Right lung (tissue), 5 donors: ENCODE measurements around the gene PDCD1. TPM values are rescaled to one million over a fixed set of nuclear protein-coding genes. Genes with fewer than 3 reads are reported as not detected.
"Not testable (repeated sequence)": the region's sequence is repeated elsewhere in the genome, so short reads cannot be mapped to it uniquely, and the experiment has no call there.

Source experiments
- DNase-seq, 2 donors: peaks; one replicate each; pipeline ENCODE4 v3.0.0-alpha.2; 2013
- polyA plus RNA-seq, 5 donors: library from polyadenylated mRNA; unstranded; fragments of 120-200 nt; gene quantifications; one replicate each; pipeline versions ENCODE4 v1.2.1 to v1.2.3, GENCODE V29; 2013; ENCODE audit warnings: inconsistent platforms in 1 of 5, low replicate concordance in 1 of 5; ENCODE audit not compliant: insufficient read length in 5 of 5, insufficient read depth in 1 of 5

Gene PDCD1
- polyA plus RNA-seq, 5 donors = 0.17 to 0.46 (median 0.30) TPM

DNA sequence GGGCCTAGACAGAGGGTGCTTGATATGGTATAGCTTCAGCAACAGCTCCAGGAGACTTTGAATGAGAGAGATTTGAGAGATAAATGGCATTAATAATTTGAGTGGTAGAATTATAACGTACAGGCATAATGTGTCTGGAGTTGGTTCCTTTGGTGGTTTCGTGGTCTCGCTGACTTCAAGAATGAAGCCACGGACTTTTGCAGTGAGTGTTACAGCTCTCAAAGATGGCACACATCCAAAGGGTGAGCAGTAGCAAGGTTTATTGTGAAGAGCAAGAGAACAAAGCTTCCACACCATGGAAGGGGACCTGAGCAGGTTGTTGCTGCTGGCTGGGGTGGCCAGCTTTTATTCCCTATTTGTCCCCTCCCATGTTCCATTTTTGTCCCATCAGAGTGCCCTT, 23.1 kb downstream of the PDCD1 start:
- no peak for DNase-seq

DNA sequence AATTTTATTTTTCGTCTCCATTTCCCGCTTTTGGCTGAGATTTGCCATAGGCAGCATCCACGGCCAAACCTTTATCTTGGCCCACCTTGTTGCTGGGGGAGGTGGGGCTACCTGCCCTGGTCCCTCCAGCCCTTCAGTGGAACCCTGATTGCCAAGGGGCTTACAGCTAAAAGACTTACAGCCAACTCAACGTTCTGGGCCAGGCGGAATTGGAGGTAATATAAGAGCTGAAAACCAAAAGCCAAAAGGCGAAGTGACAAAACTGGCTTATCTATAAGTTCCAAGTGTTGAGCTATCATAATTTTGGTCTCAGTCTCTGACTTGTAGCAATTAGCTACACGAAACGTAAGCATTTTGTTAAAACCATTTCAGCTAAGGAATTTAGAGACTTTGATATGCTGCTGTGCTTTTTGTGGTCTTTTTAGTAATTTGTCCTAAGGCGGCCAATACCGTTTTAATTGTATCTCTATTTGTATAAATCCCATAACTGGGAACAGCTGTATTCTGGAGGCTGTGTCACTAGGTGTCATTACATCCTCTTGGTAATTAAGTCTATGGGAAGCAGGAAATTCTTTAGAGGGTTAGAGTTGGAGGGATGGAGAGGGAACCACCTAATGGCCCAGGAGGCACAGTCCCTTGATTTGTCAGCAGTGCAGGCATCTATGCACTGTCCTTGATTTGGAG, 24.0 kb downstream of the PDCD1 start:
- no peak for DNase-seq

DNA sequence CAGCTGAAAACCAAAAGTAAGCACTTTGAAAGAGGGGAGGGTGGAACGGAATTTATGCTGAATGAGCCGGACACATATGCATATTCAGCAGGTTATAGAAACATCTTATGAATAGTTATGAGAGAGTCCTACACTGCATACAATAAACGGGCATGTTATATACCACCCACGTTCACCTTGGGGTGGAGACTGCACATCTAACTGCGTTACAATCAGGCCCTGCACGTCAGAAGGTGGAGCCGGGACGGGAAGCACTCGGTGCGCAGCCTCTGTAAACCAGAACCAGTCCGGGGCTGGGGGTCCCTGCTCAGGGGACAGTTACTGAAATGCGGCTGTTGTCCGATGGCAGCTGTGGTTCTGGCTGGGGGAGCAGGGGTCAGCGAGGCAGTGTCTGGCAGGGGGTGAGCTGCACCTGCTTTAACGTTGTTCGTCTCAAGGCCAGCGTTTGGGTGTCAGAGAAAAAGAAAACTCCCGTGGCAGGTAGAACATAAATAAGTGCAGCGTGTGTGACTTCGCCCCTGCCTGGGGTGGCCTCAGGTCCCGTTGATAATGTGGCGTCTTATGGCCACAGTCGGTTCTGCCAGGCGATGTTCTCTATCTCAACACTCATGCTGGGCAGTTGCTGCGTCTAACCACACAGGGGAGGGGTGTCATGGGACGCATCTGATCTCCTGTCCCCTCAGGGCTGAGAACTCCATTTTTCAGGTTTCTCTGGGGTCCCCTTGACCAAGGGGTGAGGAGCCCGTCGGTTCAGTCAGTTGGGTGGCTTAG, 24.8 kb downstream of the PDCD1 start:
- DNase-seq = not testable (repeated sequence)

DNA sequence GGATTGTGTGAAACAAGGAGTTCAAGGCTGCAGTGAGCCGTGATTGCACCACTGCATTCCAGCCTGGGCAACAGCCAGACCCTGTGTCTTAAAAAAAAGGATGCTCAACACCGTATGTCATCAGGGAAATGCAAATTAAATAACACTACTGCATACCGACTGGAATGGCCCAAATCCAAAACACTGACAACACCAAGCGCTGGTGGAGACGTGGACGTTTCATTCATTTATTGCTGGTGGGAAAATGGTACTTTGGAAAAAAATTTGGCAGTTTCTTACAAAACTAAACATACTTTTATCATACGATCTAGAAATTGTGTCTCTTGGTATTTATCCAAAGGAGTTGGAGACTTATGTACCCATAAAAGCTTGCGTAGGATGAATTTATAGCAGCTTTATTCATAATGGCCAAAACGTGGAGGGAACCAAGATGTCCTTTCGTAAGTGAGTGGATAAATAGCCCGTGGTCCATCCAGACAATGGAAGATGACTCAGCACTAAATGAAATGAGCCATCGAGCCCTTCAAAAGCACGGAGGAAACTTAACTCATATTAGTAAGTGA, 25.5 kb downstream of the PDCD1 start:
- DNase-seq = no peak

DNA sequence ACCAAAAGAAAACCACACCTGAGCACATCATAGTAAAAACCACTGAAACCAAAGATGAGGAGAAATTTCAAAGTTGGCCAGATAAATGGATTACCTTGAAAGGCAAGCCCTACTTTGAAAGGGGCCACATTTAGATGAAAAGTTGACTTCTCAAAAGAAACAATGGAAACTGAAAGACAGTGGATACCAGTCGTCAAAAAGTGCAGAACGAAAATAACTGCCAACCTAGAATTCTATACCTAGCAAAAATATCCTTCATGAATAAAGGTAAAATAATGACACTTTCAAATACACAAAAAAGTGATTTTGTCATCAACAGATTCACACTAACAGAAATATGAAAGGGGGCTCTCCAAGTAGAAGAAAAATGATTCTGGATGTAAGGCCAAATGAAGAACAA, 31.3 kb downstream of the PDCD1 start:
- no peak for DNase-seq

DNA sequence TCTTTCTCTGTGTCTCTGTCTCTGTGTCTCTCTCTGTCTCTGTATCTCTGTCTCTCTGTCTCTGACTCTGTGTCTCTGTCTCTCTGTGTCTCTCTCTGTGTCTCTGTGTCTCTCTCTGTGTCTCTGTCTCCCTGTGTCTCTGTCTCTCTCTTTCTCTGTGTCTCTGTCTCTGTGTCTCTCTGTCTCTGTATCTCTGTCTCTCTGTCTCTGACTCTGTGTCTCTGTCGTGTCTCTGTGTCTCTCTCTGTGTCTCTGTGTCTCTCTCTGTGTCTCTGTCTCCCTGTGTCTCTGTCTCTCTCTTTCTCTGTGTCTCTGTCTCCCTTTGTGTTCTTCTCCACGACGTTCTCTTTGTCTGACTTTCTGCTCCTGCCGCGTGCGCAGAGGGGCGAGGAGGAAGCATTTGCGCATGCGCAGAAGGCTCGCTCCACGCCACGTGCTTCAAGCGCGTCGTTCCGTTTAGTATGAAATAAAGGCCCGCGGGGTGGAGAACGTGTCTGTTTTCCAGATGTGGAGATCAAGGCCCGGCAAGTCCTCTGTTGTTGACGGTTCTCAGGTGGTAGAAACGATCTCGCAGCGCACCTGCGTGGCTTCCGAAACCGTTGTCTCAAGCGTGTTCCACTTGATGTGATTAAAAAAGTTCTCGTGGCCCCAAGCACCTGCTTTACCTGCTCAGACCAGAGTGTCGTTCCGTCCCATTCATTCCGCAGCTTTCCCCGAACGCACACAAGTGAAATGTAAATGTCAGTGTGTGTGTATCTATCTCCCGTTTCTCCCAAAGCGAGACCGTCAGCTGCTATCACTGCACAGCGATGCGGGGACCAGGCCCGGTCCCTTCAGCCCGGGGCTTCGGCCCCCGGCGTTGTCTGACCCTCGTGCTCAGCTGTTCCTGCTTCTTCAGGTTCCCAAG, 34.9 kb downstream of the PDCD1 start:
- not testable (repeated sequence) for DNase-seq

DNA sequence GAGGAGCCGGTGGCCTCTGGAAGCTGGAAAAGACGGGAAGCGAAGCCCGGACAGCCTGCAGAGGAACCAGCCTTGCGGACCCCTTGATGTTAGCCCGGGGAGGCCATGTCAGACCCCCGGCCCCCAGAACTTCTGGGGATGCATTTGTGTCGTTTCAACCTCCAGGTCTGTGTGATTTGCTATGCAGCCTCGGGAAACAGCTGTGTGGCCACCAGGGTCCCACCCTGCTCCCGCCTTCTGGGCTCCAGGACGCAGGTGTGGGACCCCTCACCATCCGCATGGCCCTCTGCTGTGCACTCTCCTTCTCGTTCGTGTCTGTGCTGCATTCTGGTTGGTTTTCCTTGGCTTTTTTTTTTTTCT, 36.5 kb downstream of the PDCD1 start:
- DNase-seq = no peak

DNA sequence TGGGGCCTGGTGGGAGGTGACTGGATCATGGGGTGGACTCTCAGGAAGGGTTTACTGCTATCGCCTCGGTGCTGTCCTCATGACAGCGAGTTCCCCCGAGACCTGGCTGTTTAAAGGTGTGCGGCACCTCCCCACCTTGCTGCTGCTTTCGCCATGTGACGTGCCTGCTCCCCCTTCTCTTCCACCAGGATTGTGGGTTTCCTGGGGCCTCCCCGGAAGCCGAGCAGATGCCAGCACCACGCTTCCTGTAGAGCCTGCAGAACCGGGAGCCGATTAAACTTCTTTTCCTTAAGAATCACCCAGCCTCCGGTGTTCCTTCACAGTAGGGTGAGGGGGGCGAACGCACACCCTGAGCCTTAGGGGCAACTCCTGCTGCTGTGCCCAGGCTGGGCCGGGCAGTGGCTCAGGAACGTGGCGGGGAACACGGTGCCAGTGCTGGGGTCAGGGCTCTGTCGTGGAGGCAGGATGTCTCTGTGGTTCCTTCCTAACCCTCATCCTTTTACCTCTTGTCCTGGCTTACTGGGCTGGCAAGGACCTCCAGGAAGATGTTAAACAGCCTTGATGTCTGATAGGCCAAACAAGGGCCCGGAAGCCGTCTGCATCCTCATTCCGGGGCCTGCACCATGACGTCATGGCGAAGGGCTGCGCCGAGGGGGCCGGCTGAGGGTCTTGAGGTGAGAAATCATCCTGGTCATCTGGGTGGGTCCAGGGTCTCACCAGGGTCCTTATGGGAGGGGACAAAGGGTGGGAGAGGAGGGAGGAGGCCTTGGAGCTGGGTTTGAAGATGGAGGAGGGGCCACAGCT, 37.0 kb downstream of the PDCD1 start:
- no peak for DNase-seq

DNA sequence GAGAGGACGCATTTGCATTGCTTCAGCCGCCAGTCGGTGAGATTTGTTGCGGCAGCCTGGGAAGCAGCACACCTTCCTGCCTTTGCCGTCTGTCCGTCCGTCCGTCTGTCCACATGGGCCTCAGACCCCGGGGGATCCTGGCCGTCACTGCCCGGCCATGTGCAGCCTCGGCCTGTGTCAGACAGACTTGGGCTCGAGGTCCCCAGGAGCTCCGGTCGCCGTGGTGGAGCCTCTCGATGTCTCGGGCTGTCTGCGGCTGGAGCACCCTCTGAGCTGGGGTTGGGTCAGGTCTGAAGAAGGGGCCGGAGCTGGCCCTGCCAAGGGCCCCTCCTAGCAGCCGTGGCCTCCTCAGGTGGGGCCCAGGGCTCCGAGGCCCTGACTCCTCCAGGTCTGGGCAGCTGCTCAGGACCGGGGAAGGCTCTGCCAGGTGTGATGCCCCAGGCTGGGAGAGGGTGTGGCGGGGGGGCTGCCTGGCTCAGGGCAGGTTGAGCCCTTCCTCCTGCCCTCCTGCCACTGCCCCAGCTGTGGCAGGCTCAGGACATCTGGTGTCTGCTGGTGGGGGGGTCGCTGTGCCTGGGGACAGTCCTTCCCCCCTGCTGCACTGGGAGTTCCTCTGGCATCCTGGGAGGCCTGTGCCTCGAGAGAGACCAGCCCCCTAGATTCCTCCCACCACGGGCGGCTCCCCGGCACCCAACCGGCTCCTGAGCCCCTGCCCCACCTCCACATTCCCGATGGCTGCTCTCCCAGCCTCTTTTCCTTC, 37.9 kb downstream of the PDCD1 start:
- DNase-seq = no peak

DNA sequence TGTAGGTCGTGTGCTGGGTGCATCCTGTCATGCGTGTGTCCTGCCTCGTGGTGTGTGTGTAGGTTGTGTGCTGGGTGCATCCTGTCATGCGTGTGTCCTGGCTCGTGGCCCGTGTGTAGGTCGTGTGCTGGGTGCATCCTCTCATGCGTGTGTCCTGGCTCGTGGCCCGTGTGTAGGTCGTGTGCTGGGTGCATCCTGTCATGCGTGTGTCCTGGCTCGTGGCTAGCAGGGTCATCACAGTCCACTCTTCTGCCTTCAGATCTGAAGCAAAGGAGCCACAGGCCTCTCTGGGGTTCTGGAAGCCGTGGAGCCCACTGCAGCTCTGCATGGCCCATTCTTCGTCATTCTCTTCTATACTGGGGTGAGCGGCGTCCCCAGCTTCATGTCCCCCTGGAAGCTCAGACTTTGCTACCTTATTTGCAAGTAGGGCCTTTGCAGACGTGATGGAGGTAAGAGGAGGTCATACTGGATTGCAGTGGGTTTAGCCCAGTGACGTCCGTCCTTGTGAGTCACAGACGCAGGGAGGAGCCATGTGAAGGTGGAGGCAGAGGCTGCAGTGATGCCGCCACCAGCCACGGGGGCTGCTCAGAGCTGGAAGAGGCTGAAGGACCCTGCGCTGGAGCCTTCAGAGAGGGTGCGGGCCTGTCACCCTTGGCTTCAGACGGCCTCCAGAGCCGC, 38.6 kb downstream of the PDCD1 start:
- DNase-seq = not testable (repeated sequence)

DNA sequence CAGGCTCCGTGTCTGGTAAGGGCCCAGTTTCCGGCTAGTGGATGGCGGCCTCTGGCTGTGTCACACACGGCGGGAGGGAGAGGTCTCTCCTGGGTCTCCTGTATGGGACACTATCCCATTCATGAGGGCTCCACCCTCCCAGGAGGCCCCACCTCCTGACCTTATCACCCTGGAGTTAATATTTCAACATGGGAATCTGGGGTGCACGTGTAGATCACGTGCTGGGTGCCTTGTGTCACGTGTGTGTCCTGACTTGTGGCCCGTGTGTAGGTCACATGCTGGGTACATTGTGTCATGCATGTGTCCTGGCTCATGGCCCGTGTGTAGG, 39.8 kb downstream of the PDCD1 start:
- DNase-seq = no peak

DNA sequence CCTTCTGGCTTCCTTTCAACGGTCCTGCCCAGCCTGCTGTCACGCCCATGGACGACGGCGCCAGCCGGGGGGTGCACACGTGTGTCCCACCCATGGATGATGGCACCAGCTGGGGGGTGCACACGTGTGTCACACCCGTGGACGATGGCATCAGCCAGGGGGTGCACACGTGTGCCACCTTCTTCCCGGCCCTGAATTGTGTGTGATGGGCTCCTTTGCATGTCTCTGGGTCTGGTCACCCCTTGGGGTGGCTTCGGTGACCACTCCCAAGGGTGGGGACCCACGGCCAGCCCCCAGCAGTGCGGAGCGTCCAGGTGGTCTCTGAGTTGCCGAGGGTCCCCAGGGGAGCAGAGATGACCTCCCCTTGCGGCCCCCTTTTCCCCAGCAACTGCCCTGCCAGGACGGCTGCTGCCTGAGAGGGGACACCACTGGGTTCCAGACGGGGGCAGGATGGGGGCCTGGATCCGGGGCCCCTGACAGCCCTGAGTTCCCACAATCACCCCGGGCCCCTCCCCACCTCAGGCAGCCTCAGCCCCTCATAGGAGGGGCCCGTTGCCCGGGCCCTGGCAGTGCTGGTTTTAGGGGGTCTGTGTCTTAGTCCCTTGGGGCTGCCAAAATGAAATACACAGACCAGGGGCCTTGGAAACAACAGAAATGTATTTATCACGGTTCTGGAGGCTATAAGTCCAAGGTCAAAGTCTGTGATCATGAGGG, 40.3 kb downstream of the PDCD1 start:
- no peak for DNase-seq

DNA sequence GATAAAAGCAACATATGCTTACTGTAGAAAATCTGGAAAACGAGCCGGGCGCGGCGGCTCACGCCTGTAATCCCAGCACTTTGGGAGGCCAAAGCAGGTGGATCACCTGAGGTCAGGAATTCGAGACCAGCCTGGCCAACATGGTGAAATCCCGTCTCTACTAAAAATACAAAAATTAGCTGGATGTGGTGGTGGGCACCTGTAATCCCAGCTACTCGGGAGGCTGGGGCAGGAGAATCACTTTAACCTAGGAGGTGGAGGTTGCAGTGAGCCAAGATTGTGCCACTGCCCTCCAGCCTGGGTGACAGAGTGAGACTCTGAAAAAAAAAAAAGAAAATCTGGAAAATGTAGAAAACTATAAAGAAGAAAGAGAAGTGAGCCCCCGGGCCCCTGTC, 40.9 kb downstream of the PDCD1 start:
- not testable (repeated sequence) for DNase-seq

DNA sequence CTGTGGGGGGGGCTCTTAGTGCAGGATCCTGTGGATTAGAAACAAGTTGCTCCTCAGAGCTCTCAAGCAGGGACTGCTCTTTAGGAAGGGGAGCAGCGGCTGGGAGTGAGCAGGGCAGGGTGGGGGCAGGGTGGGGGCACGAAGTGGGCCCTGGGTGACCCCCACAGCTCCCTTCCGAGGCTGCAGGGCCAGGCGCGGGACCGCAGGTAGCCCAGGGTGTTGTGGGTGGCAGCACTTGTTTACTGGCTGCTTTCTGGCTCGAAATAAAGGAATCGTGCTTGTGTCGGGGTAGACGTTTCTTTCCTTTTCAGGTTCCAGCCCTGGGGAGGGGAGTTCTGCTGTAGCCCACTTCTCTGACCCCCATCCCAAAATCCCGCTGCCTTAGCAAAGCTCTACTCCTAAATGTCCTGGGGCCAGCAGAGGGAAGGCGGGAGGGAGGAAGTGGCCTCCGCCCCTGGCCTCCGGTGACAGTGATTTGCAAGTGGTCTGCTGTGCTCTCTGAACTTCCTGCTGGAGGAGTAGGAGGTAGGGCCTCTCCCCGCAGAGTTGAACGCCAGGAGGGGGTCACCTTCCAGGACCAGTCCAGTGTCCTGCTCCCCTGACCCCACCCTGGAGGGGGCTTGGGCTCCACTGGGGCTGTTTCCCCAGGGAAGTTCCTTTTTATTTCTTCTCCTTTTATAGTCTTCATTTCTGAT, 41.4 kb downstream of the PDCD1 start:
- DNase-seq = no peak

DNA sequence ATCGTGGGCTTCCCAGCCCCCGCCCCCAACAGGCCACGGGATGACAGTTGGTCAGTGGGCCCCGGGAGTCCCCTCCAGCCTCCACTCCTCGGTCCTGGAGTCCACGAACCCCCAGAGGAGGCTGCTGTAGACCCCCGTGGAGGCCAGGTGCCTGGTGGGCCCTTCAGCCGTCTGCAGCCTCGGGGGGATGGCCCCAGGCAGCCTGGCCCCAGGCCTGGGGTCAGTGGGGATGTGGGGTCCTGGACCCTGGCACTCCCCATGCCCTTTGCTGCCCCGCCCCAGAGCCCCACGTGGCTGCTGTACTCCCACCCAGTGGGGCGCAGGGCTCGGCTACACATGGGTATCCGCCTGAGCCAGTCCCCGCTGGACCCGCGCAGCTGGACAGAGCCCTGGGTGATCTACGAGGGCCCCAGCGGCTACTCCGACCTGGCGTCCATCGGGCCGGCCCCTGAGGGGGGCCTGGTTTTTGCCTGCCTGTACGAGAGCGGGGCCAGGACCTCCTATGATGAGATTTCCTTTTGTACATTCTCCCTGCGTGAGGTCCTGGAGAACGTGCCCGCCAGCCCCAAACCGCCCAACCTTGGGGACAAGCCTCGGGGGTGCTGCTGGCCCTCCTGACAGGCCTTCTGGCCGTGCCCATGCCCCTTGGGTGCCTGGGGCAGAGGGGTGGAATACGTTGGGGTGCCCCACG, 42.1 kb downstream of the PDCD1 start:
- no peak for DNase-seq

DNA sequence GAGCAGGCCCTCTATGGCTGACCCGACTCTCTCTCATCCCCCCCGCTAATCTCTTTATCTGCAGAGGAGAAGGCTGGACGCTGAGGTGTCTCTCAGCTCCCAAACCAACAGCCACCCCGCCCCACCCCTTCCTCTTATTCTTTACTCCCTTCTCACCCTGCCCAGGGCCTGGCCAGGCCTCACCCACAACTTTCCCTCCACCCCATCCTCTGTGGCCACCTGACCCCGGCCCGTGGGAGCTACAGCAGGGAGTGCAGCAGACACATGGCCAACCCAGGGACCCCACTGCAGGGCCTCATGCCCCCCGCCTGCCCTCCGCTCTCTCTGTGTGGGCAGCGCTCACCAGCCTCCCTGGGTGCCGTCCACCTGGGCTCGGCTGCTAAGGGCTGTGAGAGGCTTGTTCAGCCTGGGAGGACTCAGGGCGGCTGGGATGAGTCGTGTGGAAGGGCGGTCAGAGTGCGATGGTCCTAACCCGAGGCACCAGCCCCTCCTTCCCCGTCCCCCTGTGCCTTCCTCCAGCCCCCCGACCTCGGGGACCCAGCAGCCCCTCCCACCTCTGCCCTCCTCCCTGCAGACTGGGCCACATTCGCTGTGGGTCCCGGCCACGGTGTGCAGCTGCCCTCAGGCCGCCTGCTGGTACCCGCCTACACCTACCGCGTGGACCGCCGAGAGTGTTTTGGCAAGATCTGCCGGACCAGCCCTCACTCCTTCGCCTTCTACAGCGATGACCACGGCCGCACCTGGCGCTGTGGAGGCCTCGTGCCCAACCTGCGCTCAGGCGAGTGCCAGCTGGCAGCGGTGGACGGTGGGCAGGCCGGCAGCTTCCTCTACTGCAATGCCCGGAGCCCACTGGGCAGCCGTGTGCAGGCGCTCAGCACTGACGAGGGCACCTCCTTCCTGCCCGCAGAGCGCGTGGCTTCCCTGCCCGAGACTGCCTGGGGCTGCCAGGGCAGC, 42.9 kb downstream of the PDCD1 start:
- no peak for DNase-seq
